ENCODE results near the gene RNASE11. TPM values are rescaled to one million over a fixed set of nuclear protein-coding genes. Genes with fewer than 3 reads are reported as not detected.

Gene RNASE11
- polyA plus RNA-seq, 3 donors = not detected

DNA sequence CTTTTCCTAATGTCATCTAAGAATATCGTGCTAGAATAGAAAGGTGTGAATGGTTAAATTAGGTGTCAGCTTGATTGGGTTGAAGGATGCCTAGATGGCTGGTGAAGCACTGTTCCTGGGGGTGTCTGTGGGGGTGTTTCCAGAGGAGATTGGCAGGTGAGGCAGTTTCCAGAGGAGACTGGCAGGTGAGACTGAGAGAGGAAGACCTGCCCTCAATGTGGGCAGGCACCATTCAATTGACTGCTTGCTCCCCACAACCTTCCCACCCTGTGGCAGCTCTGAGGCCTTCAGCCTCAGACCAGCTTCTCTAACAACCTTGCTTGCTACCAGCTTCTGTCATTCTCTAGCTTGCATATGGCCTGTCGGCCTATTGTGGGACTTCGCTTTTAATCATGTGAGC is 36.2 kb downstream of the RNASE11 start:
- H2AFZ ChIP-seq (ENCODE audit: insufficient read depth, low read depth, low read length, poor library complexity, severe bottlenecking) = no peak overlapping the region
- H3K4me2 ChIP-seq (replicated peaks; ENCODE audit: extremely low read depth, low read length, poor library complexity, severe bottlenecking) = no peak overlapping the region
- H3K9me3 ChIP-seq (replicated peaks in 1 of 2; ENCODE audit: control insufficient read depth in 1 of 2, insufficient read depth in 1 of 2, low read length in 2 of 2) = no peaks in the 10 kb centered on the region
- H3K4me1 ChIP-seq (ENCODE audit: control insufficient read depth in 1 of 2, insufficient read depth in 2 of 2, low read length in 2 of 2) = peaks cover 6 to 14% of the 10 kb centered on the region in 2 donors
- no peak for DNase-seq
- H3K4me3 Mint-ChIP-seq = no peak overlapping the region
- WGBS (ENCODE audit: insufficient coverage) = 100% methylated on average over 2 of the region's 3 CpGs
- TF ChIP-seq, protein P1, sequence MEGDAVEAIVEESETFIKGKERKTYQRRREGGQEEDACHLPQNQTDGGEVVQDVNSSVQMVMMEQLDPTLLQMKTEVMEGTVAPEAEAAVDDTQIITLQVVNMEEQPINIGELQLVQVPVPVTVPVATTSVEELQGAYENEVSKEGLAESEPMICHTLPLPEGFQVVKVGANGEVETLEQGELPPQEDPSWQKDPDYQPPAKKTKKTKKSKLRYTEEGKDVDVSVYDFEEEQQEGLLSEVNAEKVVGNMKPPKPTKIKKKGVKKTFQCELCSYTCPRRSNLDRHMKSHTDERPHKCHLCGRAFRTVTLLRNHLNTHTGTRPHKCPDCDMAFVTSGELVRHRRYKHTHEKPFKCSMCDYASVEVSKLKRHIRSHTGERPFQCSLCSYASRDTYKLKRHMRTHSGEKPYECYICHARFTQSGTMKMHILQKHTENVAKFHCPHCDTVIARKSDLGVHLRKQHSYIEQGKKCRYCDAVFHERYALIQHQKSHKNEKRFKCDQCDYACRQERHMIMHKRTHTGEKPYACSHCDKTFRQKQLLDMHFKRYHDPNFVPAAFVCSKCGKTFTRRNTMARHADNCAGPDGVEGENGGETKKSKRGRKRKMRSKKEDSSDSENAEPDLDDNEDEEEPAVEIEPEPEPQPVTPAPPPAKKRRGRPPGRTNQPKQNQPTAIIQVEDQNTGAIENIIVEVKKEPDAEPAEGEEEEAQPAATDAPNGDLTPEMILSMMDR (IDR thresholded peaks at IDR 0.05) = no peak
- H3K27ac ChIP-seq (ENCODE audit: low read depth in 1 of 2, low read length in 2 of 2) = no peak overlapping the region
- no peaks in the 10 kb centered on the region for H3K9me3 Mint-ChIP-seq
- no peaks in the 10 kb centered on the region for H3K79me2 ChIP-seq (ENCODE audit: insufficient read depth, low read length)
- H3K27me3 ChIP-seq (ENCODE audit: control insufficient read depth in 2 of 2, insufficient read depth in 2 of 2, low read length in 2 of 2) = no peaks in the 10 kb centered on the region
- intact Hi-C loops (cut with micrococcal nuclease) = no loop called here
- peaks cover 0 to 3% (median 0%) of the 10 kb centered on the region in 3 donors for H3K27me3 Mint-ChIP-seq (ENCODE audit: low read depth in 3 of 3)
- H3K4me3 ChIP-seq (replicated peaks in 1 of 3; ENCODE audit: low read depth in 2 of 3, low read length in 3 of 3) = no peak overlapping the region
- H3K4me1 Mint-ChIP-seq = peaks cover 17% of the 10 kb centered on the region
- no peak overlapping the region for H3K9ac ChIP-seq (ENCODE audit: insufficient read depth, low read length, poor library complexity, severe bottlenecking)
- H3K36me3 Mint-ChIP-seq = no peaks in the 10 kb centered on the region
- no peak overlapping the region for H3K27ac Mint-ChIP-seq
- no peaks in the 10 kb centered on the region for H4K20me1 ChIP-seq (ENCODE audit: insufficient read depth, low read length)
- no peaks in the 10 kb centered on the region for H3K36me3 ChIP-seq (replicated peaks in 1 of 2; ENCODE audit: control insufficient read depth in 1 of 2, insufficient read depth in 2 of 2, low read length in 2 of 2)

DNA sequence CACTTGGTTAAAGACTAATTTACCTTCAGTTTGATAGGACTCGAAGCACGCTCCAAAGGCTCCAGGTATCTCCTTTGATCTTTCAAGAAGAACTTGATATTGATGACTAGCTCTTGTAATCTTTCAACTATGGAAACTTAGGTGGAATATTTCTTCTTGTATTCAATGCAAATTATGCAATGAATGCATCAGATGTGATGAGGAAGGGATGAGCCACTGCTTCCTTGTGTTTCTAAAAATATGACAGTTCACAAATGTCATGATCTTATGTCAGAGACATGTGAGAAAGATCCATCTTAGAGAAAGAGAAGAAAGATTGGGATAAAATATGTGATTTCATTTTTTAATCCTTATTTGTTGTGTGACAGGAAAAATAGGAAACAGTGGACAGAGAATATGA is 36.9 kb downstream of the RNASE11 start:
- no peak for DNase-seq
- H3K27me3 Mint-ChIP-seq (ENCODE audit: low read depth in 3 of 3) = peaks cover 0 to 3% (median 2%) of the 10 kb centered on the region in 3 donors
- WGBS (ENCODE audit: insufficient coverage) = no CpG with 5 or more reads among the region's 2 CpGs

More for the DNA sequence above, 36.9 kb downstream of the RNASE11 start:
- H2AFZ ChIP-seq (ENCODE audit: insufficient read depth, low read depth, low read length, poor library complexity, severe bottlenecking) = no peak overlapping the region
- no peak overlapping the region for H3K4me3 Mint-ChIP-seq
- no peaks in the 10 kb centered on the region for H3K36me3 Mint-ChIP-seq
- H3K27ac Mint-ChIP-seq = no peak overlapping the region
- peaks cover 2 to 7% of the 10 kb centered on the region in 2 donors for H3K4me1 ChIP-seq (ENCODE audit: control insufficient read depth in 1 of 2, insufficient read depth in 2 of 2, low read length in 2 of 2)
- H3K4me3 ChIP-seq (replicated peaks in 1 of 3; ENCODE audit: low read depth in 2 of 3, low read length in 3 of 3) = no peak overlapping the region
- H3K9ac ChIP-seq (ENCODE audit: insufficient read depth, low read length, poor library complexity, severe bottlenecking) = no peak overlapping the region
- no peaks in the 10 kb centered on the region for H3K9me3 ChIP-seq (replicated peaks in 1 of 2; ENCODE audit: control insufficient read depth in 1 of 2, insufficient read depth in 1 of 2, low read length in 2 of 2)
- H3K4me2 ChIP-seq (replicated peaks; ENCODE audit: extremely low read depth, low read length, poor library complexity, severe bottlenecking) = no peak overlapping the region
- H3K9me3 Mint-ChIP-seq = no peaks in the 10 kb centered on the region
- H3K4me1 Mint-ChIP-seq = peaks cover 10% of the 10 kb centered on the region
- intact Hi-C loops (cut with micrococcal nuclease) = no loop called here
- no peaks in the 10 kb centered on the region for H4K20me1 ChIP-seq (ENCODE audit: insufficient read depth, low read length)
- H3K79me2 ChIP-seq (ENCODE audit: insufficient read depth, low read length) = no peaks in the 10 kb centered on the region
- no peaks in the 10 kb centered on the region for H3K27me3 ChIP-seq (ENCODE audit: control insufficient read depth in 2 of 2, insufficient read depth in 2 of 2, low read length in 2 of 2)
- no peaks in the 10 kb centered on the region for H3K36me3 ChIP-seq (replicated peaks in 1 of 2; ENCODE audit: control insufficient read depth in 1 of 2, insufficient read depth in 2 of 2, low read length in 2 of 2)
- no peak overlapping the region for H3K27ac ChIP-seq (ENCODE audit: low read depth in 1 of 2, low read length in 2 of 2)
- TF ChIP-seq, protein P1 (IDR thresholded peaks at IDR 0.05) = no peak

Data from CD14-positive monocyte (primary cell).